HepG2 (cell line): ENCODE data around the gene TAT. TPM values are rescaled to one million over a fixed set of nuclear protein-coding genes. Genes with fewer than 3 reads are reported as not detected.

Experiments
- ATAC-seq: fragments of 200-7000 bp; cut with Tn5 transposase; 3 replicates; pipeline ENCODE4 v1.9.1; 2020; ENCODE audit warnings: mild to moderate bottlenecking, moderate library complexity
- BruUV-seq: library from RNA; stranded (reverse); fragments of 400-500 nt; replicated peaks from 2 replicates; lab custom pipeline; 2021; lab: Mats Ljungman, UMichigan
- CTCF ChIA-PET: fragments of 300-600 bp; formaldehyde crosslinking; extraction: SDS; loops from one replicate; lab custom pipeline; 2021; ENCODE audit warnings: low total read pairs, inconsistent platforms, low intra/inter-chr PET ratio; lab: Yijun Ruan, JAX
- POLR2A ChIA-PET: fragments of 350-600 bp; sonication (Branson Sonifier 250); formaldehyde crosslinking; loops from one replicate; lab custom pipeline; 2020; ENCODE audit warnings: antibody characterized with exemption, inconsistent platforms; lab: Yijun Ruan, JAX
- DNase-seq: peaks from one replicate; pipeline ENCODE4 v3.0.0-alpha.2; 2015; ENCODE audit warnings: low spot score
- FAIRE-seq: peaks from 3 replicates; lab custom pipeline; 2011; peaks lifted over from hg19 to GRCh38; lab: Jason Lieb, UNC
- H2AFZ ChIP-seq: one replicate; pipeline ENCODE4 v1.6.1; 2011; ENCODE audit warnings: low read length, inconsistent platforms
- H3K27ac ChIP-seq: fragments of 300-600 bp; 3 replicates; pipeline ENCODE4 v1.8.0; 2011; ENCODE audit warnings: mixed run types, mild to moderate bottlenecking, mixed read lengths, low read length, inconsistent platforms; ENCODE audit not compliant: insufficient read depth; ENCODE audit errors: extremely low read length
- H3K27me3 ChIP-seq, 2 experiments: fragments of 200-600 bp in 1 of 2; 2 replicates in 1 of 2; 3 replicates in 1 of 2; pipeline versions ENCODE4 v1.6.0 to v1.8.0; 2011; ENCODE audit warnings: low read length in 2 of 2, mild to moderate bottlenecking in 2 of 2, moderate library complexity in 2 of 2, inconsistent platforms in 1 of 2; ENCODE audit not compliant: insufficient read depth in 2 of 2, control insufficient read depth in 1 of 2
- H3K36me3 ChIP-seq, 2 experiments: fragments of 200-600 bp in 1 of 2; replicated peaks in 1 of 2; 2 replicates in 1 of 2; 3 replicates in 1 of 2; pipeline versions ENCODE4 v1.5.1 to v1.8.0; 2011; ENCODE audit warnings: low read length in 2 of 2, inconsistent platforms in 1 of 2; ENCODE audit not compliant: insufficient read depth in 2 of 2, control insufficient read depth in 1 of 2
- H3K4me1 ChIP-seq: 2 replicates; pipeline ENCODE4 v1.5.1; 2012; ENCODE audit warnings: low read length, inconsistent platforms; ENCODE audit not compliant: insufficient read depth
- H3K4me2 ChIP-seq: 2 replicates; pipeline ENCODE4 v1.6.0; 2011; ENCODE audit warnings: low read depth, low read length, inconsistent platforms
- H3K4me3 ChIP-seq, 3 experiments: fragments of 200-600 bp in 1 of 3; sonication (generic), shearing (Covaris generic) in 1 of 3; replicated peaks in 1 of 3; 2 replicates each; pipeline ENCODE4 v1.5.1; 2011 to 2016; ENCODE audit warnings: low read length in 3 of 3, inconsistent platforms in 2 of 3, low read depth in 2 of 3, mild to moderate bottlenecking in 2 of 3, control low read depth in 1 of 3, mixed read lengths in 1 of 3; ENCODE audit not compliant: insufficient read depth in 1 of 3
- H3K79me2 ChIP-seq: one replicate; pipeline ENCODE4 v1.6.1; 2011; ENCODE audit warnings: low read length, inconsistent platforms; ENCODE audit not compliant: insufficient read depth
- H3K9ac ChIP-seq: 2 replicates; pipeline ENCODE4 v1.6.0; 2011; ENCODE audit warnings: mild to moderate bottlenecking, low read depth, low read length, inconsistent platforms; ENCODE audit not compliant: insufficient read depth
- H3K9me3 ChIP-seq: 2 replicates; pipeline ENCODE4 v1.5.1; 2012; ENCODE audit warnings: mild to moderate bottlenecking, low read length
- H4K20me1 ChIP-seq: 2 replicates; pipeline ENCODE4 v1.6.0; 2011; ENCODE audit warnings: inconsistent platforms, mild to moderate bottlenecking, low read length, moderate library complexity; ENCODE audit not compliant: insufficient read depth
- KLF9 ChIP-seq: IDR thresholded peaks from 2 replicates; pipeline ENCODE4 v1.6.1; 2016; ENCODE audit warnings: low read depth
- MAFF ChIP-seq: IDR thresholded peaks from 2 replicates; pipeline ENCODE4 v1.6.1; 2011; ENCODE audit warnings: low read depth, low read length, improper control_type of control experiment
- MAFK ChIP-seq, 2 experiments: IDR thresholded peaks in 1 of 2; conservative IDR thresholded peaks in 1 of 2; 2 replicates each; pipeline ENCODE4 v1.6.1; 2011; ENCODE audit warnings: improper control_type of control experiment in 2 of 2, low read length in 2 of 2
- THAP7 ChIP-seq: sonication (generic); formaldehyde crosslinking; IDR thresholded peaks from 2 replicates; pipeline ENCODE4 v1.8.1; 2023; ENCODE audit warnings: mild to moderate bottlenecking, missing genetic modification reagents
- ZNF337 ChIP-seq: sonication (generic); formaldehyde crosslinking; IDR thresholded peaks from 2 replicates; pipeline ENCODE4 v1.5.1; 2020; ENCODE audit warnings: missing genetic modification reagents, low read depth, mild to moderate bottlenecking, borderline replicate concordance
- ZNF33A ChIP-seq: sonication (generic); formaldehyde crosslinking; IDR thresholded peaks from 2 replicates; pipeline ENCODE4 v1.5.1; 2020; ENCODE audit warnings: missing genetic modification reagents, mild to moderate bottlenecking, moderate library complexity, borderline replicate concordance
- ZNF704 ChIP-seq: sonication (generic); formaldehyde crosslinking; IDR thresholded peaks from 2 replicates; pipeline ENCODE4 v1.8.1; 2023; ENCODE audit warnings: mild to moderate bottlenecking, inconsistent platforms, moderate library complexity, missing genetic modification reagents, borderline replicate concordance
- ZNF800 ChIP-seq: sonication (generic); formaldehyde crosslinking; IDR thresholded peaks from 2 replicates; pipeline ENCODE4 v1.4.0; 2020; ENCODE audit warnings: missing genetic modification reagents
- ZNF891 ChIP-seq: sonication (generic); formaldehyde crosslinking; IDR thresholded peaks from 2 replicates; pipeline ENCODE4 v1.5.0; 2020; ENCODE audit warnings: mild to moderate bottlenecking, missing genetic modification reagents
- WGBS: methylation state at CpG from one replicate; pipeline ENCODE4 v1.1.6; 2017; ENCODE audit warnings: low lambda C conversion rate; 5-methylcytosine and 5-hydroxymethylcytosine counted together
- in situ Hi-C: cut with HindIII; loops from 2 replicates; pipeline ENCODE4 v1.10.0; 2017; ENCODE audit warnings: low pct_unique_long_range_greater_than_20kb; ENCODE audit not compliant: extremely low pct_ligation_motif_present
- intact Hi-C: fragments of 100-400 bp; cut with micrococcal nuclease; formaldehyde crosslinking; loops from one replicate; pipeline ENCODE4 v1.10.0; 2022; ENCODE audit not compliant: unreplicated experiment
- polyA plus RNA-seq, 8 experiments: library from polyadenylated mRNA; depleted of rRNA in 3 of 8; stranded (reverse) in 7 of 8; unstranded in 1 of 8; fragments of >200 nt; fragmentation: Illumina TruSeq in 4 of 8; extraction: Trizol in 4 of 8; gene quantifications; 2 replicates each; pipeline versions ENCODE4 v1.2.1 to v1.2.3, GENCODE V29; 2011 to 2016; ENCODE audit warnings: low read depth in 4 of 8, missing spikeins in 1 of 8, mixed read lengths in 1 of 8; ENCODE audit not compliant: insufficient read depth in 1 of 8
- total RNA-seq, 5 experiments: library from RNA; depleted of rRNA; stranded (reverse); fragments of >200 nt; fragmentation: Illumina TruSeq; extraction: Trizol; gene quantifications; 2 replicates each; pipeline ENCODE4 v1.2.3, GENCODE V29; 2016; ENCODE audit warnings: low read depth in 1 of 5

The TAT gene
- total and polyA plus RNA-seq, 2 of the 13 experiments (the other 11 are each of a cell fraction or from before 2014, with no cell fraction given): 1.6 to 5.8 TPM

GRCh38 chr16:71532366-71532765 lies 44.5 kb downstream of the TAT start:
- Histone ChIP-seq H3K4me3 (no peak overlapping the region), H3K36me3 (no peaks in the 10 kb centered on the region), H3K9ac (no peak overlapping the region), H3K9me3 (no peaks in the 10 kb centered on the region), H3K27me3 (peaks cover 0 to 37% of the 10 kb centered on the region in 2 experiments; a peak in 4 of 5 replicates), H4K20me1 (no peaks in the 10 kb centered on the region), H3K79me2 (no peaks in the 10 kb centered on the region), H3K27ac (no peak overlapping the region), H3K4me2 (no peak overlapping the region), H2AFZ (no peak overlapping the region), H3K4me1 (no peaks in the 10 kb centered on the region)
- in situ Hi-C loops (no loop called here), intact Hi-C loops (no loop called here)
- TF ChIP-seq THAP7 (no peak), ZNF704 (CRISPR knock-in tag) (no peak), ZNF891 (CRISPR knock-in tag) (no peak), ZNF337 (no peak), ZNF33A (no peak), KLF9 (CRISPR knock-in tag) (no peak)
- ChIA-PET POLR2A (no interaction called here), CTCF (no interaction called here)
- ATAC-seq: no peak
- DNase-seq: no peak
- no TSS peak for BruUV-seq
- FAIRE-seq: no peak
- 27% methylated on average over 3 of the region's 3 CpGs for WGBS

- BruUV-seq: no TSS peak
- intact Hi-C loops: no loop called here
- in situ Hi-C loops: no loop called here
These were observed 48.0 kb downstream of the TAT start for GRCh38 chr16:71528863-71529262.

More at GRCh38 chr16:71528863-71529262, 48.0 kb downstream of the TAT start:
- peak; percentile 52; the same call in 1 of the 2 replicates for TF ChIP-seq MAFF
- no peak for TF ChIP-seq ZNF800 (CRISPR knock-in tag)
- peak; percentile 53 to 74; a peak in 3 of 4 replicates for TF ChIP-seq MAFK (conservative IDR thresholded peaks at IDR 0.05 in 1 of 2, IDR thresholded peaks at IDR 0.05 in 1 of 2; ENCODE audit: low read length in 2 of 2)
- no peak overlapping the region for H3K4me3 ChIP-seq
- no peak overlapping the region for H3K9ac ChIP-seq
- peaks cover 3 to 49% of the 10 kb centered on the region in 2 experiments; a peak in 4 of 5 replicates for H3K27me3 ChIP-seq
- no peak overlapping the region for H3K27ac ChIP-seq
- H3K9me3 ChIP-seq: no peaks in the 10 kb centered on the region
- H3K4me1 ChIP-seq: no peaks in the 10 kb centered on the region
- DNase-seq (no peak), FAIRE-seq (no peak), ATAC-seq (no peak)
- H4K20me1 ChIP-seq: no peaks in the 10 kb centered on the region
- H2AFZ ChIP-seq: no peak overlapping the region
- H3K4me2 ChIP-seq: no peak overlapping the region
- WGBS: 4% methylated on average over 4 of the region's 4 CpGs
- no peaks in the 10 kb centered on the region for H3K36me3 ChIP-seq
- POLR2A ChIA-PET: interaction anchor here (0.6 kb wide), 1 partner anchor 47 kb away, joined by 3 read pairs; no protein-coding TSS in a partner anchor
- CTCF ChIA-PET: no interaction called here
- H3K79me2 ChIP-seq: no peaks in the 10 kb centered on the region
